GM18873 (cell line): ENCODE data around the gene RASSF3.

ENCODE experiments used
- ATAC-seq: cut with Tn5 transposase; IDR thresholded peaks from one replicate; pipeline ENCODE4 v1.9.1; 2021; ENCODE audit warnings: mild to moderate bottlenecking, moderate library complexity, moderate number of reproducible peaks; ENCODE audit not compliant: unreplicated experiment, low FRiP score

The RASSF3 gene

GRCh38 chr12:64718649-64719048 is 108.4 kb downstream of the RASSF3 start:
- ATAC-seq, result no peak

GRCh38 chr12:64720884-64721283 is 110.6 kb downstream of the RASSF3 start:
- ATAC-seq, result no peak

- no peak for ATAC-seq
Measured at GRCh38 chr12:64722835-64723234, 112.5 kb downstream of the RASSF3 start.

- ATAC-seq, result no peak
Measured at GRCh38 chr12:64723630-64724029, 113.3 kb downstream of the RASSF3 start.

GRCh38 chr12:64724201-64724745 is 114.0 kb downstream of the RASSF3 start:
- ATAC-seq, result no peak

GRCh38 chr12:64729909-64730587 is 119.8 kb downstream of the RASSF3 start:
- no peak for ATAC-seq

GRCh38 chr12:64730588-64730969 is 120.3 kb downstream of the RASSF3 start:
- ATAC-seq, result no peak

GRCh38 chr12:64731683-64732082 is 121.4 kb downstream of the RASSF3 start:
- no peak for ATAC-seq

- no peak for ATAC-seq
Measured at GRCh38 chr12:64733857-64734256, 123.6 kb downstream of the RASSF3 start.

- no peak for ATAC-seq
Measured at GRCh38 chr12:64735442-64735841, 125.1 kb downstream of the RASSF3 start.

GRCh38 chr12:64736771-64737170 is 126.5 kb downstream of the RASSF3 start:
- no peak for ATAC-seq

- no peak for ATAC-seq
Measured at GRCh38 chr12:64737539-64737938, 127.2 kb downstream of the RASSF3 start.

- ATAC-seq, result no peak
Measured at GRCh38 chr12:64739778-64740177, 129.5 kb downstream of the RASSF3 start.

- ATAC-seq, result no peak
Measured at GRCh38 chr12:64740646-64741045, 130.4 kb downstream of the RASSF3 start.

- ATAC-seq, result no peak
Measured at GRCh38 chr12:64742416-64742815, 132.1 kb downstream of the RASSF3 start.

- ATAC-seq, result no peak
Measured at GRCh38 chr12:64743206-64743605, 132.9 kb downstream of the RASSF3 start.

GRCh38 chr12:64744422-64745258 is 134.3 kb downstream of the RASSF3 start:
- ATAC-seq, result no peak

GRCh38 chr12:64745259-64745807 is 135.0 kb downstream of the RASSF3 start:
- ATAC-seq, result no peak

- no peak for ATAC-seq
Measured at GRCh38 chr12:64745980-64746379, 135.7 kb downstream of the RASSF3 start.

- no peak for ATAC-seq
Measured at GRCh38 chr12:64746663-64747062, 136.4 kb downstream of the RASSF3 start.
